ENCODE results near the gene EDNRB.

EDNRB gene

DNA sequence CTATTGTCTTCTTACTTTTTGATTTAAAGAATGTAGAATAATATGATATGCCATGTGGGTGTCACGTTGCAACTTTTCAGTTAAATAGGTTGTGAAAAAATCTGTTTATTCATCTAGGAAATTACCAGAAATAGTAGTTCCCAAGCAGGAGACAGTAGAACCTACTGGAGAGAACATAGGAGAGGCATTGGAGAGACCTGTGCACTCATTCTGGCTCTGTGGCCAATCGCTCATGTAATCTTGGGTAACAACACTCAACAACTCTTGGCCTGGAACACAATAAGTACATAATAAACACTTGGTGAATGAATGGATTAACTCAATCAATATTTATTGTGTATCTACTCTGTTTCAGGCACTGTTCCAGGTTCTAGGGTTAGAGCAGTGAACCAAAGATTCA lies 35.3 kb downstream of the EDNRB start:
- no peaks in the 10 kb centered on the region for H3K9me3 ChIP-seq (ENCODE audit: control extremely low read depth in 1 of 5, control insufficient read depth in 4 of 5, insufficient read depth in 2 of 5, low read depth in 1 of 5, low read length in 4 of 5)
- CTCF ChIA-PET, result no interaction called here
- no peak overlapping the region for H3K27ac ChIP-seq (ENCODE audit: insufficient read depth in 1 of 2, low read depth in 1 of 2, low read length in 2 of 2, poor library complexity in 1 of 2, severe bottlenecking in 2 of 2)
- no peaks in the 10 kb centered on the region for H3K36me3 ChIP-seq (ENCODE audit: control insufficient read depth in 4 of 4, insufficient read depth in 4 of 4, low read length in 3 of 4)
- no peak overlapping the region for H3K4me3 ChIP-seq (ENCODE audit: control insufficient read depth in 1 of 7, extremely low read depth in 1 of 7, insufficient read depth in 4 of 7, low read depth in 2 of 7, low read length in 6 of 7)
- DNase-seq, result no peak
- no peaks in the 10 kb centered on the region for H3K27me3 ChIP-seq (replicated peaks in 2 of 5; ENCODE audit: control insufficient read depth in 4 of 5, insufficient read depth in 5 of 5, low read length in 4 of 5)
- POLR2A ChIA-PET, result no interaction called here
- WGBS (ENCODE audit: insufficient coverage), result 100% methylated on average over 2 of the region's 2 CpGs
- H3K4me1 ChIP-seq (ENCODE audit: control extremely low read depth in 1 of 4, control insufficient read depth in 4 of 4, insufficient read depth in 4 of 4, low read length in 3 of 4), result no peaks in the 10 kb centered on the region

DNA sequence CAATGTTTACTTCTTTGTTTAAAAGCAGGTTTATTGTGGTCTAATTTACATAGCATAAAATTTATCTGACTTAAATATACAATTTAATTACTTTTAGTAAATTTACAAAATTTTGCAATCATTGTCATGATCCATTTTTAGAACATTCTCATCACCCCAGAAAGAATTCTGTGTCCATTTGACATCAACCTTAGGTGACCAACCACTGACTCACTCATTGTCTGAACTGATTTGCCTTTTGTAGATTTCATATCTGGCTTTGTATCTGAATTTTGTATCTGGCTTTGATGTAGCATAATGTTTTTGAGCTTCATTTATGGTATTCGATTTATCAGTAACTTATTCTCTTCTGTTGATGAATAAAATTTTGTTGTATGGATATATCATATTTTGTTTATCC lies 40.4 kb downstream of the EDNRB start:
- WGBS (ENCODE audit: insufficient coverage), result no CpG with 5 or more reads among the region's 1 CpG
- Histone ChIP-seq H3K9me3 (ENCODE audit: control extremely low read depth in 1 of 5, control insufficient read depth in 4 of 5, insufficient read depth in 2 of 5, low read depth in 1 of 5, low read length in 4 of 5) (no peaks in the 10 kb centered on the region), H3K4me1 (ENCODE audit: control extremely low read depth in 1 of 4, control insufficient read depth in 4 of 4, insufficient read depth in 4 of 4, low read length in 3 of 4) (no peaks in the 10 kb centered on the region), H3K27ac (ENCODE audit: insufficient read depth in 1 of 2, low read depth in 1 of 2, low read length in 2 of 2, poor library complexity in 1 of 2, severe bottlenecking in 2 of 2) (no peak overlapping the region), H3K4me3 (ENCODE audit: control insufficient read depth in 1 of 7, extremely low read depth in 1 of 7, insufficient read depth in 4 of 7, low read depth in 2 of 7, low read length in 6 of 7) (no peak overlapping the region), H3K27me3 (replicated peaks in 2 of 5; ENCODE audit: control insufficient read depth in 4 of 5, insufficient read depth in 5 of 5, low read length in 4 of 5) (no peaks in the 10 kb centered on the region), H3K36me3 (ENCODE audit: control insufficient read depth in 4 of 4, insufficient read depth in 4 of 4, low read length in 3 of 4) (no peaks in the 10 kb centered on the region)
- no peak for DNase-seq
- CTCF ChIA-PET, result no interaction called here
- POLR2A ChIA-PET, result no interaction called here

DNA sequence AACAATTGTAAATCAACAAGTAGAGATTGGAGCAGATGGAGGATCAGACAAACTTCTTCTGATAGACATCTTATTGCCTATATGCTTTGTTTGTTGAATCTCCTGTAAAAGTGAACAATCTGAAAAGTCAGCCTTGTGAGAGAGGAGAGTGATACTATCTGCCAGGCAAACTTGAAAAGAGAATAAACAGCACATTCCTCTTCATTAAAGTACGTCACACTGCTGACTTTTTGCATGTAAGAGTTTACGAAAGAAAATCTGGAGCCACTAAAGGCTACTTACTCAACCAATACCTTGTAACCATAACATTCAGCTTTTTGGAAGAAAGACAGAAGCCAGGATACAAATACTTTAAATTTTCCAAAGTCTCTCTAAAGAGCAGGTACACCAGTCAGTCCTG lies 42.5 kb downstream of the EDNRB start:
- Histone ChIP-seq H3K36me3 (ENCODE audit: control insufficient read depth in 4 of 4, insufficient read depth in 4 of 4, low read length in 3 of 4) (no peaks in the 10 kb centered on the region), H3K27ac (ENCODE audit: insufficient read depth in 1 of 2, low read depth in 1 of 2, low read length in 2 of 2, poor library complexity in 1 of 2, severe bottlenecking in 2 of 2) (no peak overlapping the region), H3K27me3 (replicated peaks in 2 of 5; ENCODE audit: control insufficient read depth in 4 of 5, insufficient read depth in 5 of 5, low read length in 4 of 5) (no peaks in the 10 kb centered on the region), H3K4me3 (ENCODE audit: control insufficient read depth in 1 of 7, extremely low read depth in 1 of 7, insufficient read depth in 4 of 7, low read depth in 2 of 7, low read length in 6 of 7) (no peak overlapping the region), H3K4me1 (ENCODE audit: control extremely low read depth in 1 of 4, control insufficient read depth in 4 of 4, insufficient read depth in 4 of 4, low read length in 3 of 4) (no peaks in the 10 kb centered on the region), H3K9me3 (ENCODE audit: control extremely low read depth in 1 of 5, control insufficient read depth in 4 of 5, insufficient read depth in 2 of 5, low read depth in 1 of 5, low read length in 4 of 5) (no peaks in the 10 kb centered on the region)
- ChIA-PET POLR2A (no interaction called here), CTCF (no interaction called here)
- WGBS (ENCODE audit: insufficient coverage), result 100% methylated on average over 2 of the region's 2 CpGs
- DNase-seq, result no peak

DNA sequence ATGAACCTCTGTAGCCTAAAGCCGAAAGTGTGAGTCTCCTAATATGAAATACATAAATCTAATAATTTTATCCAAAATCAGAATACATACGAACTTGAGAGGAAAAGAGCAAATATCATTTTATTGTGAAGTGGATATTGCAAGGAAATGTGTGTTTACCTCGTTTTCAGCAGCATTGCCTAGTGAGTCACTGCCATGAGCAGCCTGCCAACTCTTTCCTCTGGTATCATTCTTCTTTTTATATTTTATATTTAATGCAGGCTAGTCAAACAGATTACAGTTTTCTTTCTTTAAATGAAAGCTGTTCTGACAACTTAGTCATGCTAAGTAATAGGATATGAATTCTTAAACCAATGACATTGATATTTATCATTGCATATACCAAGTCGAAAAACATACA lies 44.2 kb downstream of the EDNRB start:
- WGBS (ENCODE audit: insufficient coverage), result 100% methylated on average over 1 of the region's 4 CpGs
- ChIA-PET POLR2A (no interaction called here), CTCF (interaction anchor here (1.2 kb wide), 1 partner anchor 17 kb away, joined by 4 read pairs; no protein-coding TSS in a partner anchor)
- H3K4me1 ChIP-seq (ENCODE audit: control extremely low read depth in 1 of 4, control insufficient read depth in 4 of 4, insufficient read depth in 4 of 4, low read length in 3 of 4), result no peaks in the 10 kb centered on the region
- H3K9me3 ChIP-seq (ENCODE audit: control extremely low read depth in 1 of 5, control insufficient read depth in 4 of 5, insufficient read depth in 2 of 5, low read depth in 1 of 5, low read length in 4 of 5), result no peaks in the 10 kb centered on the region
- no peaks in the 10 kb centered on the region for H3K36me3 ChIP-seq (ENCODE audit: control insufficient read depth in 4 of 4, insufficient read depth in 4 of 4, low read length in 3 of 4)
- H3K27ac ChIP-seq (ENCODE audit: insufficient read depth in 1 of 2, low read depth in 1 of 2, low read length in 2 of 2, poor library complexity in 1 of 2, severe bottlenecking in 2 of 2), result no peak overlapping the region
- no peaks in the 10 kb centered on the region for H3K27me3 ChIP-seq (replicated peaks in 2 of 5; ENCODE audit: control insufficient read depth in 4 of 5, insufficient read depth in 5 of 5, low read length in 4 of 5)
- no peak overlapping the region for H3K4me3 ChIP-seq (ENCODE audit: control insufficient read depth in 1 of 7, extremely low read depth in 1 of 7, insufficient read depth in 4 of 7, low read depth in 2 of 7, low read length in 6 of 7)
- no peak for DNase-seq

DNA sequence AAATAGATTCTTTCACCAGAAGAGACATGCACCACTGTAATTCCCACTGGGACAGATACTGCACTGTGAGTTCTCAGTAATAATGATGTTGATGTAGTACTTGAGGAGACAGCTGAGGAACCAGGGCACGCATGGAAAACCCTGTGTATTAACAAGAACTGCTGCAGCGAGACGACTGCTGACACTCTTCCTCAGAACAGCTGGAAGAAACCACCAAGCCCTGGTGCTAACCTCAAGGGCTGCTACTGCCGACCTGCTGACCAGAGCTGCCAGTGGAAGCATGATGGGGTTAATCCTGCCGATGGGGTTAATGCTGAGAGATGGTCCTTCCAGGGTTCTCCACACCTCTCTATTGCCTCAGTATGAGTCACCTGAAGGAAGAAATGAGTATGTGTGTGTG lies 45.6 kb downstream of the EDNRB start:
- Histone ChIP-seq H3K4me3 (ENCODE audit: control insufficient read depth in 1 of 7, extremely low read depth in 1 of 7, insufficient read depth in 4 of 7, low read depth in 2 of 7, low read length in 6 of 7) (no peak overlapping the region), H3K4me1 (ENCODE audit: control extremely low read depth in 1 of 4, control insufficient read depth in 4 of 4, insufficient read depth in 4 of 4, low read length in 3 of 4) (no peaks in the 10 kb centered on the region), H3K9me3 (ENCODE audit: control extremely low read depth in 1 of 5, control insufficient read depth in 4 of 5, insufficient read depth in 2 of 5, low read depth in 1 of 5, low read length in 4 of 5) (peaks cover 0 to 4% (median 1%) of the 10 kb centered on the region in 5 experiments), H3K27ac (ENCODE audit: insufficient read depth in 1 of 2, low read depth in 1 of 2, low read length in 2 of 2, poor library complexity in 1 of 2, severe bottlenecking in 2 of 2) (no peak overlapping the region), H3K27me3 (replicated peaks in 2 of 5; ENCODE audit: control insufficient read depth in 4 of 5, insufficient read depth in 5 of 5, low read length in 4 of 5) (no peaks in the 10 kb centered on the region), H3K36me3 (ENCODE audit: control insufficient read depth in 4 of 4, insufficient read depth in 4 of 4, low read length in 3 of 4) (no peaks in the 10 kb centered on the region)
- ChIA-PET CTCF (interaction anchor here (1.2 kb wide), 1 partner anchor 16 kb away, joined by 3 read pairs; no protein-coding TSS in a partner anchor), POLR2A (no interaction called here)
- no peak for DNase-seq
- 100% methylated on average over 4 of the region's 5 CpGs for WGBS (ENCODE audit: insufficient coverage)

DNA sequence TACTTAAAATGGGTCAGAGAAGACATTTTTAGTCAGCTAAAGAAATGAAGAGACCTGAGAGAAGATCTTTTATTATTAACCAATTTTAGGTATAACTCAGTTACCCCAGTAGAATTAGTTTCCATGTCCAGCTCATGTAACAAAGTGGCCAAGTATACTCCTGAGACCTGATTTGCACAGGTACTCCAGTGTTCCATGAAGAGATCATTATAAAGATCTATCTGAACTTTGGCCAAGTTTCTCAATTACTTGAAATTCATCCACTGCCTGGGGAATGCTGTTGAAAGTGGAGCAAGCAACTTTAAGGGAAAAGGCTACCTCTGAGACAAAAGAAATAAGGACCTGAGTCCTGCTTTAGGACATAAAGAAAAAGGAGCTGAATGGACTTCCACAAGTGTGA lies 47.0 kb downstream of the EDNRB start:
- Histone ChIP-seq H3K36me3 (ENCODE audit: control insufficient read depth in 4 of 4, insufficient read depth in 4 of 4, low read length in 3 of 4) (no peaks in the 10 kb centered on the region), H3K9me3 (ENCODE audit: control extremely low read depth in 1 of 5, control insufficient read depth in 4 of 5, insufficient read depth in 2 of 5, low read depth in 1 of 5, low read length in 4 of 5) (peaks cover 1 to 13% (median 9%) of the 10 kb centered on the region in 5 experiments), H3K4me3 (ENCODE audit: control insufficient read depth in 1 of 7, extremely low read depth in 1 of 7, insufficient read depth in 4 of 7, low read depth in 2 of 7, low read length in 6 of 7) (no peak overlapping the region), H3K27me3 (replicated peaks in 2 of 5; ENCODE audit: control insufficient read depth in 4 of 5, insufficient read depth in 5 of 5, low read length in 4 of 5) (no peaks in the 10 kb centered on the region), H3K27ac (ENCODE audit: insufficient read depth in 1 of 2, low read depth in 1 of 2, low read length in 2 of 2, poor library complexity in 1 of 2, severe bottlenecking in 2 of 2) (no peak overlapping the region), H3K4me1 (ENCODE audit: control extremely low read depth in 1 of 4, control insufficient read depth in 4 of 4, insufficient read depth in 4 of 4, low read length in 3 of 4) (no peaks in the 10 kb centered on the region)
- POLR2A ChIA-PET, result no interaction called here
- CTCF ChIA-PET, result no interaction called here
- DNase-seq, result no peak

DNA sequence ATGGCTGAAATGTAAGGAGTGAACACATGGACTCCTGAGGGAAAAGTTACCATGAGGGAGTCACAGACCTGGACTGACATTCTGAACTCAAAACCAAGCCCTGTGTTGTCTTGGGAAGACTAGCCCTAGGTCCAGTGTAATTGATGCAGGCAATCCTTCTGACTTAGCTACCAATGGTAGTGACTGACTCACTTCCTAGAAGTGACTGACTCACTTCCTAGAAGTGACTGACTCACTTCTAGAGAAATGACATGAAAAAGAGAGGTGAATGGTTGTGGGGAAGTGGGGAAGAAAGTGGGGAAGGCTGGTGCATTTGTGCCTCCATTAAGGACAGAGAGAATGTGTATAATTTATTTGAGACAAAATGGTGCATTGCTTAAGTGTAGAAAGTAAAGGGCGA lies 49.9 kb downstream of the EDNRB start:
- Histone ChIP-seq H3K9me3 (ENCODE audit: control extremely low read depth in 1 of 5, control insufficient read depth in 4 of 5, insufficient read depth in 2 of 5, low read depth in 1 of 5, low read length in 4 of 5) (peaks cover 1 to 13% (median 9%) of the 10 kb centered on the region in 5 experiments), H3K4me1 (ENCODE audit: control extremely low read depth in 1 of 4, control insufficient read depth in 4 of 4, insufficient read depth in 4 of 4, low read length in 3 of 4) (peaks cover 0 to under 1% (median 0%) of the 10 kb centered on the region in 4 experiments), H3K27me3 (replicated peaks in 2 of 5; ENCODE audit: control insufficient read depth in 4 of 5, insufficient read depth in 5 of 5, low read length in 4 of 5) (no peaks in the 10 kb centered on the region), H3K4me3 (ENCODE audit: control insufficient read depth in 1 of 7, extremely low read depth in 1 of 7, insufficient read depth in 4 of 7, low read depth in 2 of 7, low read length in 6 of 7) (no peak overlapping the region), H3K36me3 (ENCODE audit: control insufficient read depth in 4 of 4, insufficient read depth in 4 of 4, low read length in 3 of 4) (no peaks in the 10 kb centered on the region), H3K27ac (ENCODE audit: insufficient read depth in 1 of 2, low read depth in 1 of 2, low read length in 2 of 2, poor library complexity in 1 of 2, severe bottlenecking in 2 of 2) (no peak overlapping the region)
- POLR2A ChIA-PET, result no interaction called here
- 100% methylated on average over 1 of the region's 1 CpG for WGBS (ENCODE audit: insufficient coverage)
- CTCF ChIA-PET, result no interaction called here
- DNase-seq, result no peak

Data from common myeloid progenitor, CD34-positive (primary cell).